ENCODE results near the gene MRPL24.

Gene MRPL24

DNA sequence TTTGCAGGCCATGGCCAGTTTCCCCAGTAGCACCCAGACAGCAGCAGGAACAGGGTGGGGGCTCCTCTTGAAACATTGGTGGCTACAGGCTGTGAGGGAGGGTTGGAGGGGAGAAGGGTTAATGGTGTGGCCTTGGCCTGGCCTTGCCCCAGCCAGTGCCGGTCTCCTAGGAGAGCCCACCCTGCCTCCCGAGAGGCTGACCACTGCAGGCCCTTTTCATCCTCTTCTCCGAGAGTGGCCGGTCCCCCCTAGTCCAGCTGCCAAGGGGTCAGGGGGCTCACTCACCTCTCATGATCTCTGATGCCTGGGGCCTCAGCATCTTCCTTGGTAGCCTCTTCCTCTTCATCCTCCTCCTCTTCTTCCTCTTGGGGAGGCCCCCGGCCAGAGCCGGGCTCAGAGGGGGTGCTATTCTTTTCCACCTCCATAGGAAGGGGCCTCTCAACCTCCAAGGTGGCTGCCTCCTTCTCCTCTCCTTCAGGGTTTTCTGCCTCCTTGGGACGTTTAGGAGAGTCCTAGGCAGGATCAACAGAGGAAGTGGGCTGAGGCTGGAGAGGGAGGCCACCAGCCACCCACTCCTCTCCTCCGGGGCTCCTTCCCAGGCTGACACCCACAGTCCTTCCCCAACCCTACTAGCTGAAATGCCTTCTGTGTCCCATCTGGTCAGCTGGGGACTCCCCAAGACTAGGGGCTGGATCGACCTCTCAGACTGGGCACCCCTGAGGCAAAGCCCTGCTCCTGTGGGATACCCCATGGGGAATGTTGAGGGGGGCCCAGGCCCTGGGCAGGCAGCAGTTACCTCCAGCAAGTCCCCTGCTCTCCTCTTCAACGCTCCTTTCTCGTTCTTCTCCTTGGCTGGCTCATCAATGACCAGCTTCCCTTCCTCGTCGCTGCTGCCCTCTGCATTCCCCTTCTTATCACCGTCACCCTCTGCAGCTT, 2.7 kb upstream of the MRPL24 start:
- no peak for ATAC-seq

DNA sequence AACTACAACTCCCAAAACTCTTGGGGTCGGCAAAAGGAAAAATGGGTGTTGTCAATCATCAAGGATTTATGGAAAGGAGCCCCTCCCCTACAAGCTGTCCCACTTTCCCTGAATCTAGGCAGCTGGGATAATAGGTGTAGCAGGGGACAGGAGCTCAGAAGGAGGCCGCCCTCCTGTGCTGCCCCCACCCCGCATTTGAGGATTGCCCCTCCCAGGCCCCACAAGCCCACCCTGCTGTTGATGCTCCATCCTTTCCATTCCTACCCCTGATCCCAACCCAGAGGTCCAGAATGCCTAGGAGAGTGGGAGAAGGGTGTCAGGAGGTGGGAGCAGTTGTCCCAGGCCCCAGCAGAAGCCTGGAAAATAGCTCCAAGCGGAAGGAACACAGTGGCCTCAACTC, 1.9 kb upstream of the MRPL24 start:
- no peak for ATAC-seq

DNA sequence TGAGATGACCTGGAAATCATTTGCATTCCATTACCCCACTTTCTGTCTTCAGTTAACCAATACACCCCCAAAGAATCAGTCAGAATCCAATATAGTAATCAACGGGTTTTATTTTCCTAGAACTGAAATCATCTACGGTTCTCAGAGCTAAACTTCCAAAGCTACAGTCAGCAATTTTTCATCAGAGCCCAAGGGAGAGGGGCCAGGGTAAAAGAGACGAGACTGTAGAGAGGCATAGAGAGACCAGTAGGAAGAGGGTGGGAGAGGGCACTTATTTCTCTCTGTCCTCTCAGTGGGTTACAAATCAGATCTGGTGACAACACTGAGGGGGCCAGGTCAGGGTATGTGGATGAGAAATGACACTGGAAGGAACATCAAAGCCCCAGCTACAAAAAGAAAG, 1.1 kb upstream of the MRPL24 start:
- ATAC-seq, result no peak

DNA sequence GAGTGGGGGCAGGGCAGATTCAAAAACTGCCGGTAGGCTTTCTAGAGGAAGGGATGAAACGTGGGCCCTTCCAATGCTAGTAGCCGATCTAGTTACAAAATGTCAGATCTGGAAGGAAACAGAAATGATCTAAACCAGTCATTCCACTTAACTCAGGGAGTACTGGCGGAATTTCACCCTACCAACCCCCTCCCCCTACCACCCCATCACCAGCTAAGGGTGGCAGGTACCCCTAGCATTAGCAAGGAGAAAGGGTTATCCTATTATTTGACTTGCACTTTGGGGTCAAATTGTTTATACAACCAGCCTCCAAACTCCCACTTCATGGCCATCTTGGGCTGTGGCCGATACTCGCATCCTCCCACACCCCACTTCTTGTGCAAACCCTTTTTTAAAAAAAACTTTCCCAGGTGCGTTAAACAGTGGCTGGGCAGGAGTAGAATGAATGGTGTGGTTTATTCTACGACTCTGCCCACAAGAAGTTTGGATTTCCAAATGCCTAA, 644 bp upstream of the MRPL24 start:
- ATAC-seq, result no peak

DNA sequence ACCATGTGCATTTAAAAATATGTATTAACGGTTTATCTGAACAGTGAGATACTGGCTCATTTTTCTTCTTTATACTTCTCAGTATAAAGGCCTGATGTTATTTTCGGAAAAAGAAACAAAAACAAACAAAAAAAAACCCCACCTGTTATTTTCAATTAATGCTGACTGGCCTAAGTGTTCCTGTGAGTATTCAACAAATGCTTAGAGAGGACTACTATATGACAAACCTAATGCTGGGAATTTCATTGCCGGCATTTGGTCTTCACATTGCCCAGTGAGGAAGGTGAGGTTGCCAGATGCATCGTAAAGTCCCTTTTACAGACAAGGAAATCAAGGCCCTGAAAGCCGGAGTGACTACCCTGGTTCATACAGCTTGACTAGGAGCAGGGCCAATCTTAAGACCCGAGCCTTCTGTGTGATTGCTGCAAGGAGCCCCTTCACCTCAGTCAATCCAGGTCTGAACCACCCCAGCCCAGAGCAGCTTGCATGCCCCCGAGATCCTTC, 599 bp downstream of the MRPL24 start:
- no peak for ATAC-seq

DNA sequence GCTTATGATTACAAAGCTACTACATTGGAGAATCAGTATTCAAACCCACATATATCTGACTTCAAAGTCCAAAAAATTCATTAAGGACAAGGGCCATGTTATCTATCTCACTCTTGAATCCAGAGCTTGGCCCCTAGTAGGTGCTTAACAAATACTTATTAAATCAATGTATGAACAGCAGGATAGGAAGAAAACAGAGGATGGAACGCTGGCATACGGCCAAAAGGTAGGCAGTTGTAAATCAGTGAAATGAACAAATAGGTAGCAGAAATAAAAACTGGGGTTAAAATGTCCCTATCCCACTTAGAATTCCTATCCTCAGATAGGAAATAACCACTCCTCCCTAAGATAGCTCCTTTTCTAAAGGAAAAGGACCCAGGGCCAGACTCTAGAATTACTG, 2.0 kb downstream of the MRPL24 start:
- ATAC-seq, result no peak

DNA sequence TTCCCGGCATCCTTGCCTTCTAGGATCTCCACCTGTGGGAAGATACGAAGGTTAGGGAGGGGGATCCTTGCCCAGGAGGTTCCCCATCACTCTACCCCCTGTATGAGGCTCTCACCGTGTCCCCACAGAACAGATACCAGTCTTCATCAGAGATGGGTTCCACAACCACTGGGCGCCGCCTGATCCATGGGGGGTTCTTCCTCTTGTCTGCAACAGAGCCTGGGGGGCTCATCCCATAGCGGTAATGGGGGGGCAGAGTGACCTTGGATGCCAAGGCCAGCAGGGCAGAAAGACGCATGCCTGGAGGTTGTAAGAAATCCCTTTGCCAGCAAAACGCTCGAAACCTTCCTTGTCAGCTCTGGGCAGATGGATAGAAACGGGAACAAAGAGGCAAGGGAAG, 2.5 kb downstream of the MRPL24 start:
- ATAC-seq, result no peak

DNA sequence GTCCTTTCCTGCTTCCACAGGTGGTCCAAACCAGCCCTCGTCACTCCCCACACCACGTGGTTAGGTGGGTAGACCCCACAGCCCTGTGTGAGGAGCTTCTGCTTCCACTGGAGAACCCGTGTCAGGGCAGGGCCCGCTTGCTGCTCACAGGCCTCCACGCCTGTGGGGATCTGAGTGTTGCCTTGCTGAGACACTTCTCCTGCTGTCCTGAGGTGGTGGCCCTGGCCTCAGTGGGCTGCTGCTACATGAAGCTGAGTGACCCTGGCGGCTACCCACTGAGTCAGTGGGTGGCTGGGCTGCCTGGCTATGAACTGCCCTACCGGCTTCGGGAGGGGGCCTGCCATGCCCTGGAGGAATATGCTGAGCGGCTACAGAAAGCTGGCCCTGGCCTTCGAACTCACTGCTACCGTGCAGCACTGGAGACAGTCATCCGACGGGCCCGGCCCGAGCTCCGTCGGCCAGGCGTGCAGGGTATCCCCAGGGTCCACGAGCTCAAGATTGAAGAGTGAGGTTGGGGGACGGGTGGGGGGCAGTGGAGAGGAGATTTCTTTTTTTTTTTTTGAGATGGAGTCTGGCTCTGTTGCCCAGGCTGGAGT, 6.8 kb downstream of the MRPL24 start:
- ATAC-seq, result no peak

DNA sequence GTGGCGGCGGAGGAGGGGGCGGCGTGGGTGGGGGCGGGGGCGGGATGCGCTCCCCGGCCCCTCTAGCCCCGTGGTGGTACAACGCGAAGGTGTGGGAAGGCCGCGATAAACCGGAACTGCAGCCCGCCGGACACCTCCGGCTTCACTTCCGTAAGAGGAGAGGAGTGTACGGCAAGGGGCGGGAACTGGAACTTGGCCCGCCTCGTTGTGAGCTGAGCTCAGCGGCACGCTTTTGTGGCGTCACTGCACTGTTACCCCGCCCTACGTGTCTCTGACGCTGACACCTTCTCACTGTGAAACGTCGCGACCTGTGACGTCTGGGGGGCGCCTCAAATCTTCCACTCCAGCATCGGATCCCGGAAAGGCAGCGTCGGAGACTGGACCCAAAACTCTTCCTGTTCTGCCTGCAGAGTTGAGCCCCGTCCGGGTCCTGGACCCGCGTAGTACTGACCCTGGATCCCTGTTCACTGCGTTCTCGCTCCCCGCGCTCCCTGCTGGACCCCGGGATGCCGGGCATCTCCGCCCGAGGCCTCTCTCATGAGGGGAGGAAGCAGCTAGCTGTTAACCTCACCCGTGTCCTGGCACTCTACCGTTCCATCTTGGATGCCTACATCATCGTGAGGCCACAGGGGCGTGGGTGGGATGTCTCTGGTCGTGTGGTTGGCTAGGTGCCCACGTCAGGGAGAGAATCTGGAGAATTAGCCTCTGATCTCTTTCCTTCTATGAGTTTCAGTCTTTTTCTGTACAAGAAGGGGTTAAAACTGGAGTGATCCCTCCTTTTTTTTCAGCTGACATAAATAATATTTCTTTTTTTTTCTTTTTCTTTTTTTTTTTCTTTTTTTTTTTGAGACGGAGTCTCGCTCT, 12.1 kb downstream of the MRPL24 start, which contains the start of gene ISG20L2:
ISG20L2 (minus strand) TSS at position 168 of the 864 bp plus-strand sequence. CDS start 1,114 bp downstream, outside the sequence.
- ATAC-seq, result peak; percentile 94 to 95

DNA sequence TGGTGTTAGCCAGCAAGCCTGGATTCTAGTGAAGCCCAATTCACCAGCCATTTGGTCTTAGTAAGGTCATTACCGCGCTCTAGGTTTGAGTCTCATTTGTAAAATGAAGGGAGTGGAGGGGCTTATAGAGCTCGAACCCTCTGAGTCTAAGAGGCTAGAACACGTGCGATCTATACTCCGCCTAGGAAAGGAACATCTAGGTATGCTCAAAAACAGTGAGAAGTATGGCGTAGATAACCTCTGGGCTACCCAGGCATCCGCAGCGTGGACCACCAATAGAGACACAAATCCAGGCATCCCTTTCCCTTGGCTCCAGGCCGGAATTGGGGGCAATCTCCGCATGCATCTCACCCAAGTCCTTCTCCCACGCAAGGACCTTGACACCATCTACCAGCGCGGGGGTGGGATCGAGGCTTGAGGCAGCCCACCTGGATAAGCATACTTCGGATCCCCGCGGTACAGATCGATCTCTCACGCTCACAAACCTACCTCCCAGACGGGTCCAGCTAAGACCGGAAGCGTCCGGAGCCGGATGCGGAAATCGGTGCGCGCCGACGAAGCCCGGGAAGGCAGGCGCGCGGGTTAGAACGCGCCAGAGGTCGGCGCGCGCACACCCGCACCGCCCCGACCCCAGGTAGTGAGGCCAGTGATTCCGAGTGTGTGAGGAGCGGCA, 12.8 kb downstream of the MRPL24 start, which contains the start of gene METTL25B:
METTL25B (plus strand) TSS at position 544 of the 673 bp plus-strand sequence. CDS start 636 bp downstream, outside the sequence.
- peak; percentile 72 to 73 for ATAC-seq

DNA sequence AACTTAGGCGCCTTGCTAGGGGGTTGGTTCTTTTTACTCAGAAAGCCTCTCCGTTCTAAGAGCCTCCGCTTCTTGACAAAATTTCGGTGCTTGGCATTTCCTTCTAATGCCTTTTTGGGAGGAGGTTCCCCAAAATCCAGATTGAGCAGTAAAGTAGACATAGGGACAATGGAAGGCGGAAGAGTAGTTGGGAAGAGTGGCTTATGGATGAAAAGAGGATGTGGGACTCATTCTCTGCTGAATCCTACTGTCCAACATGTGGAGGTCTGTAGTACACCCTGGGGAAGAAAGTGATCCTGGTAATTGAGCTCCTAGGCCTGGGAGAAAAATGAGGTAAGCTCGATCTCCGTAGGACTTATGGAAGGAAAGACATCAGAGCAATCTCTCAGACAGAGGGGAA, 13.4 kb downstream of the MRPL24 start:
- ATAC-seq, result no peak

DNA sequence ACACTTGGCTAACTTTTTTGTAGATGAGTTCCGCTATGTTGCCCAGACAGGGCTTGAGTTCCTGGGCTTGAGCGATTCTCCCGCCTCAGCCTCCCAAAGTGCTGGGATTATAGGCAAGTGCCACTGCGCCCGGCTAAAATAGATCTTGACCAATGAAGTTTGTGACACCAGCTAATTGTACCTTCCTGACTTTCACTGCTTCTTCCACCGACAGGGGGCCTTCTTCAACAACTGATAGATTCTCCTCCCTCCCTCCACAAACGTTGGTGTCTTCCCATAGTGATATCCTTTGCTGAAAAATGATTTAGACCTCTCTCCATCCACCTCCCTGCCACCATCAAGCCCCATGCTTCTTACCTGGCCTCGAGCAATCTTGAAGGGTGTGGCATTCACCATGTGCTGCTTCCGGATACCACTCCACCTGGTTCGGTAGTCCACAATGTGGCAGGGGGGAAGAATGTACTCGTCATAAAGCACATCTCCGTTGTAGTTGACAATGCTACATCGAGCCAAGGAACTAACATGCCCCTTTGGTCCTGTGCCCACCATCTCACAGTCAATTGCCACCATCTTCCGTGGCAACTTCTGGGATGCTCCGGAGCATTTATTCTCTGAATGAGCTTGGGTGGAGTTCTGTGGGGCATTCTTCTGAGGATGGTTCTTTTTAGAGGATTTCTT, 14.2 kb downstream of the MRPL24 start:
- ATAC-seq, result no peak

DNA sequence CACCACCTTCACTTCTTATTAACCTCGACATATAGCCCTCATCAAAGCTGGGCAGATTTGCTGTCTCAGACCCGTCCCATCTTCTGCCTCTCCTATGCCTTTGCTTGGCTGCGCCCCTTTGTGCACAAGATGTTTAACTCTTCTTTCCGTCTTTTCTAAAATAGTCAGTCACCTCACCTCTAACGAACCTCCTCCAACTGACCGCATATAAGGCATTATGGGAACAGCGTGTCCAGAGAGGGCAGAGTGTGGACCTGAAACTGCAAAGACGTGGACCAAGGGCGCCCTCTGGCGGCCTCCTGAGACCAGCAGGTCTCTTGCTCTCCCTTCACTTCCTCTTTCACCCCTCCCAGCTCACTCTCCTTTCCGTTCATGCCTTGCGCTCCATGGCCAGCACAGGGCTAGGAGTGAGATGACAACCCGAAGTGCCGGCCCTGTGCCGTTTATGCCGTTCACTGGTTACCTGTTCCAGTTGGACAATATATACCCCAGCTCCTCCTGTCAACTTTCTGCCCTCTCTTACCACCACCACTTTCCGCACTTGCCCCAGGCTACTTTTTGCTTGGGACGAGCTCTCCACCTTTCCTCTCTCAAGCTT, 15.1 kb downstream of the MRPL24 start:
- peak; percentile 19 to 22 for ATAC-seq

DNA sequence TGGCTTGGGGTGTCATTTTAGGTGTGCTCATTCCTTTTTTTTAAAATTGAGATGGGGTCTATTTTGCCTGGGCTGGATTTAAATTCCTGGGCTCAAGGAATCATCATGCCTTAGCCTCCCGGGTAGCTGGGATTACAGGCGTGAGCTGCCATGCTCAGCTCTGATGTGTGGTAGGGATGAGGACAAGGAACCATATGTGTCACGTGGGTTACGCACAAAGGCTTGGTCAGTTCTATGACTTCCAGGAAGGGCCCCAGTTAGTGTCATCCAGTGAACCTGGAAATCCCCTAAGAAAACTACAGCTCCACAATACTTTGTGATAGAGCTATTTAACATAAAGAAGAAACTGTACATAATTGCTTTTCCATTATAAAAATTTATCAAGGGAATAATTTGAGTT, 19.4 kb downstream of the MRPL24 start:
- peak; percentile 57 to 58 for ATAC-seq

DNA sequence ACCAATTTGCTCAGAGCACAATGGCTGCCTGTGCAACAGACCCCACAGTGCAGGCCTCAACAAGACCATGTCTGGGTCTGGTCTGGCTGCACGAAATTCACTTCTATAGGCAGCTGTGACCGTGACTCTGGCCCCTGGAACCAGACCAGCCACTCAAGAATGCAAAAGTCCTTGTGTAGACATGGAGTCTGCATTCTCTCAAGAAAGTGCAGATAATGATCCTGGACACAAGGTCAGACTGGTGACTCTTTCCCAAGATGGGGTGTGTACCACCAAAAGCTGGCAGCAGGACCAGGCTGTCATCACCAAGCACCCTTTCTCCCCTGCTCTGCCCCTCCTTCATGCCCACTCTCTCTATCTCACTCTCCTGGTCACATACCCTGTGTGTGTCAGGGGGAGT, 19.8 kb downstream of the MRPL24 start:
- ATAC-seq, result no peak

DNA sequence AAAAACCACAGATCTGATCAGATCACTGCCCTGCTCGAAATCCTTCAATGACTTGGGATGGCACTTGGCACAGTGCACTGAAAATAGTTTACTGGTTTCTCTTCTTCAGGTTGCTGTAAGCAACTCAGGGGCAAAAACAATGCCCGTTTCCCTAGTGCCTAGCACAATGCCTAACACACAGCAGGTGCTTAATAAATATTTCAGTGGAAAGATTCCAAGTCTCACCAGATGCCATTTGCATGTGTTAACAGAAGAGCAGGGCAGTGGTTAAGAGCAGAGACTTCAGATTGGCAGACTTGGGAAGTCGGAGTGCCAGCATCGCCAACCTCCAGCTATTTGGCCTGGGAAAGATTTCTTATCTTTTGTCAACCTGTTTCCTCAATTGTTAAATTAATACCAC, 23.5 kb downstream of the MRPL24 start:
- no peak for ATAC-seq

DNA sequence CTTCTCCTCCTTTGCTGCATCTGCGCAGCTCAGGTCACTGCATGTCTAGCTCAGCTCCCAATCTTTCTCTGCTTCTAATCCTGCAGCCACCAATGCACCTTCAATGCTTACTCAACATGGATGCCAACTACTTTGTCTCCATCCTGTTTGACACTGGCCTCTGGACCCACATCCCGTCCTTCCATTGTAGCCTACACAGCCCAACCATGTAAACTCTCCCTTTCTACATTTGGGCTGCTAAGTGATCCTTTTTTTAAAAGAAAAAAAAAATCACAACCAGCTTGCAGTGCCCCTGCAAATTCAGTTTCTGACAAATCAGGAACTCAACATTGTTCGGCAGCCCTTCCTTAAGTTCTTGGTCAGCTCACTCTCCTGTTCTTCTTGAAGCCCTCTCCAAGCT, 26.1 kb downstream of the MRPL24 start:
- ATAC-seq, result no peak

DNA sequence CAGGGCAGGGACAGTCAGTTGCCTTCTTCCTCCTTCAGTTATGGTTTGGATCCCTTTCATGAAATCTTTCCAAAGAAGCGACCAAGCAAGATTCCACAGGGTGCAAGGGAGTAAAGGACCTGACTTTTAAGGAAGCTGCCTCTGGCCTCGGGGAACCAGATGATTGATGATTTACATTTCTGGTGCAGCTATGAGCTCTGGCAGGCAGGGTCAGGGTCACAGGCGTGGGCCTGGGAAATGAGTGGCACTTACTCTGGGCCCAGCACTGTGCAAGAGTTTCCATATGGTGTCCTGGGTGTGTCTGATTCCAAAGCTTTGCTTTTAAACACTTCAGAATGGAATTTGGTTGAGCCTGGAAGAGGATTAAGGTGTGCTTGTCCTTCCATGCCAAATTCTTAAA, 28.3 kb downstream of the MRPL24 start:
- no peak for ATAC-seq

DNA sequence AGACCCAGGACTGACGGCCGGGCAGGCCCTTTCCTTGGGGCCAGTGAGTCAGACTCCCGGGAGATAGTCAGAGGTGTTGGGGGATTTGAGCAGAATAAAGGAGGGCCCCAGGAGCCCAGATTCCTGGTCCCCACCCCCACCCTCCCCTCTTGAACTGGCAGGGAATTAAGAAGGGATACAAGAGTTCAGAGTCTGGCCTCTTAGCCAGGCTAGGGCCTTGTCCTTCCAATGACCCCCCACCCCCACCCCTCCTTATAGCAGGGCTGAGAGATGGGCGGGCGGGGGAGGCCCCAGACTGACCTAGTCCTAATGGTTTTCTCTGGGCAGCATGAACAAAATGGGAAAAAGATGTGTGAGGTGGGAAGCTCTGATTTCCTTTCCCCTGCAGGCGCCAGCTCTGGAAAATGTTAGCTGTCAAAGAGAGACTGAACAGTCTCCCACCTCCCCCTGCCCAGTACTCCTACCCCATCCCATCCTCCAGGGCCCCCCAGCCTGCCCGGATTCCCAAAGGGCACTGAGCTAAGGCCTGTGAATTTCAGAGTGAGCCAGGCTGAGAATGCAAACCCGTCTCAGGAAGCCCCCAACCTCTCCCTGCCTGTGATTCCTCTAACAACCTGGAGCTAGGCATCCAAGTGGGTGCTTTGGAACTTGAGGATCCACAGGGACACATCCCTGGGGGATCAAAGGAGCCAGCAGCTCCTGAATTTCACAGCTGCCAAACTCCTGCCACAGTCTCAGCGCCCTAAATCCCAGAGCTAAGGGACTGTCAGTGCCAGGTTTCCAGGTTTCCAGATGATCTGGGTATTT, 29.7 kb downstream of the MRPL24 start:
- no peak for ATAC-seq

Measured in activated CD4-positive, CD25-positive, alpha-beta regulatory T cell treated with anti-CD3 and anti-CD28 coated beads, Interleukin-2, amount 50 U/mL, for 24 hours (primary cell).